GM21528 (cell line): ENCODE measurements around the gene RFX7.
"Not testable (repeated sequence)": the region's sequence is repeated elsewhere in the genome, so short reads cannot be mapped to it uniquely, and the experiment has no call there.

Experiments used
- ATAC-seq: cut with Tn5 transposase; IDR thresholded peaks from one replicate; pipeline ENCODE4 v1.9.1; 2021; ENCODE audit warnings: mild to moderate bottlenecking, moderate library complexity; ENCODE audit not compliant: unreplicated experiment, low FRiP score

RFX7 gene

GRCh38 chr15:56208185-56208584 is 35.5 kb downstream of the RFX7 start:
- no peak for ATAC-seq

GRCh38 chr15:56207711-56208110 is 36.0 kb downstream of the RFX7 start:
- ATAC-seq = no peak

- ATAC-seq = peak; percentile 73
These were observed 36.6 kb downstream of the RFX7 start for GRCh38 chr15:56207092-56207491.

- ATAC-seq = no peak
These were observed 38.4 kb downstream of the RFX7 start for GRCh38 chr15:56205061-56205876.

- ATAC-seq = not testable (repeated sequence)
These were observed 40.3 kb downstream of the RFX7 start for GRCh38 chr15:56203312-56203922.

- ATAC-seq = no peak
These were observed 41.0 kb downstream of the RFX7 start for GRCh38 chr15:56202701-56203100.

GRCh38 chr15:56199038-56199437 is 44.6 kb downstream of the RFX7 start:
- ATAC-seq = no peak

GRCh38 chr15:56194035-56194434 is 49.6 kb downstream of the RFX7 start:
- no peak for ATAC-seq

GRCh38 chr15:56192659-56193442 is 50.8 kb downstream of the RFX7 start:
- ATAC-seq = no peak

GRCh38 chr15:56187665-56188064 is 56.0 kb downstream of the RFX7 start:
- ATAC-seq = no peak

- ATAC-seq = no peak
These were observed 57.7 kb downstream of the RFX7 start for GRCh38 chr15:56185980-56186379.

GRCh38 chr15:56184516-56184915 is 59.2 kb downstream of the RFX7 start:
- no peak for ATAC-seq

GRCh38 chr15:56180851-56181250 is 62.8 kb downstream of the RFX7 start:
- ATAC-seq = no peak

GRCh38 chr15:56176996-56177395 is 66.7 kb downstream of the RFX7 start:
- no peak for ATAC-seq

- ATAC-seq = no peak
These were observed 67.9 kb downstream of the RFX7 start for GRCh38 chr15:56175788-56176187.

- ATAC-seq = no peak
These were observed 69.0 kb downstream of the RFX7 start for GRCh38 chr15:56174649-56175048.

- no peak for ATAC-seq
These were observed 75.3 kb downstream of the RFX7 start for GRCh38 chr15:56168394-56168793.

- no peak for ATAC-seq
These were observed 78.4 kb downstream of the RFX7 start for GRCh38 chr15:56165234-56165633.

- ATAC-seq = no peak
These were observed 82.7 kb downstream of the RFX7 start for GRCh38 chr15:56160966-56161365.

- no peak for ATAC-seq
These were observed 86.8 kb downstream of the RFX7 start for GRCh38 chr15:56156877-56157276.

- not testable (repeated sequence) for ATAC-seq
These were observed 88.4 kb downstream of the RFX7 start for GRCh38 chr15:56155278-56155677.
